GM10847 (cell line): Measurements from ENCODE around the gene APOA1.

Source experiments
- POLR2A ChIP-seq: IDR thresholded peaks from 2 replicates; pipeline ENCODE4 v1.6.1; 2011; ENCODE audit not compliant: insufficient read length; ENCODE audit errors: extremely low read depth

The APOA1 gene

GRCh38 chr11:116813170-116813569, 24.3 kb downstream of the APOA1 start:
- TF ChIP-seq POLR2A = no peak

- no peak for TF ChIP-seq POLR2A
These were observed 25.3 kb downstream of the APOA1 start for GRCh38 chr11:116812109-116812508.

GRCh38 chr11:116811194-116811593, 26.2 kb downstream of the APOA1 start:
- no peak for TF ChIP-seq POLR2A

- no peak for TF ChIP-seq POLR2A
These were observed 28.9 kb downstream of the APOA1 start for GRCh38 chr11:116808262-116809175.

GRCh38 chr11:116807601-116808261, 29.7 kb downstream of the APOA1 start:
- TF ChIP-seq POLR2A = no peak

GRCh38 chr11:116804001-116804400, 33.4 kb downstream of the APOA1 start:
- TF ChIP-seq POLR2A = no peak

GRCh38 chr11:116800610-116801009, 36.8 kb downstream of the APOA1 start:
- no peak for TF ChIP-seq POLR2A

- no peak for TF ChIP-seq POLR2A
These were observed 39.1 kb downstream of the APOA1 start for GRCh38 chr11:116798368-116798767.

GRCh38 chr11:116797816-116798215, 39.6 kb downstream of the APOA1 start:
- no peak for TF ChIP-seq POLR2A

- no peak for TF ChIP-seq POLR2A
These were observed 40.9 kb downstream of the APOA1 start for GRCh38 chr11:116796548-116796947.

- TF ChIP-seq POLR2A = no peak
These were observed 42.6 kb downstream of the APOA1 start for GRCh38 chr11:116794851-116795250.

- no peak for TF ChIP-seq POLR2A
These were observed 43.7 kb downstream of the APOA1 start for GRCh38 chr11:116793772-116794097.

GRCh38 chr11:116792869-116793771, 44.3 kb downstream of the APOA1 start:
- TF ChIP-seq POLR2A = no peak

- no peak for TF ChIP-seq POLR2A
These were observed 45.1 kb downstream of the APOA1 start for GRCh38 chr11:116792144-116792868.

GRCh38 chr11:116791813-116792143, 45.6 kb downstream of the APOA1 start, which contains the start of gene APOA5:
APOA5 (minus strand) TSS chr11:116791879; CDS start chr11:116791860, 19 bp downstream.
- TF ChIP-seq POLR2A = no peak
